ENCODE measurements around the gene COX6B2. TPM values are rescaled to one million over a fixed set of nuclear protein-coding genes. Genes with fewer than 3 reads are reported as not detected.

COX6B2 gene
- total RNA-seq, 2 experiments from 2014 or later, result 0.14 to 0.30 TPM

GRCh38 chr19:55315956-55316525, 38.5 kb downstream of the COX6B2 start:
- H3K27ac Mint-ChIP-seq, result no peak overlapping the region
- intact Hi-C loops (cut with DNase I, micrococcal nuclease), result no loop called here
- no peaks in the 10 kb centered on the region for H3K27me3 Mint-ChIP-seq
- H3K36me3 Mint-ChIP-seq (ENCODE audit: low read depth), result no peaks in the 10 kb centered on the region
- H3K9me3 Mint-ChIP-seq (ENCODE audit: low read depth), result no peaks in the 10 kb centered on the region
- no peak overlapping the region for H3K4me3 Mint-ChIP-seq
- ChIA-PET CTCF (interaction anchor here (0.6 kb wide), 1 partner anchor 137 kb away, joined by 4 read pairs; no protein-coding TSS in a partner anchor), POLR2A (no interaction called here)
- H3K4me1 Mint-ChIP-seq, result no peaks in the 10 kb centered on the region
- DNase-seq (no peak), ATAC-seq (no peak)

DNA sequence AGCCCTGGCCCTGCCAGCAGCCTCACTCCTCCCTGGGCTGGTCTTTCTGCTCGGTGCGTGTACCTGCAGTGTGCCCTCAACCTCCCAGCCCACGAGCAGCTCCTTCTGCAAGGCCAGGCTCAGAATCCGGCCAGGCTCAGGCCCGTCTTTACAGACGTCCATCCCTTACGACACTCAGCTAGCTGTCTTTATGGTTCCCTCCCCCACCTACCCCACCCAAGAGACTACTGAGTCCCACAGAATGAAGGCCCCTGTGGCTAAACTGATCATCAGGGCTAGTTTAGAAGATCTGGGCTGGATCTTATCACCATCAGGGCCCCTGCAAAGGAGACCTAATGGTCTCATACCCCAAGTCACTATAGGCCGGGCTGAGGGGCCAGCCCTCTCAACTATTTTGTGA, 40.1 kb downstream of the COX6B2 start:
- Mint-ChIP-seq H3K4me1 (no peaks in the 10 kb centered on the region), H3K27me3 (no peaks in the 10 kb centered on the region), H3K4me3 (no peak overlapping the region), H3K36me3 (ENCODE audit: low read depth) (no peaks in the 10 kb centered on the region), H3K9me3 (ENCODE audit: low read depth) (no peaks in the 10 kb centered on the region), H3K27ac (no peak overlapping the region)
- no peak for ATAC-seq
- POLR2A ChIA-PET, result no interaction called here
- DNase-seq, result no peak
- CTCF ChIA-PET, result no interaction called here
- intact Hi-C loops (cut with DNase I, micrococcal nuclease), result no loop called here

DNA sequence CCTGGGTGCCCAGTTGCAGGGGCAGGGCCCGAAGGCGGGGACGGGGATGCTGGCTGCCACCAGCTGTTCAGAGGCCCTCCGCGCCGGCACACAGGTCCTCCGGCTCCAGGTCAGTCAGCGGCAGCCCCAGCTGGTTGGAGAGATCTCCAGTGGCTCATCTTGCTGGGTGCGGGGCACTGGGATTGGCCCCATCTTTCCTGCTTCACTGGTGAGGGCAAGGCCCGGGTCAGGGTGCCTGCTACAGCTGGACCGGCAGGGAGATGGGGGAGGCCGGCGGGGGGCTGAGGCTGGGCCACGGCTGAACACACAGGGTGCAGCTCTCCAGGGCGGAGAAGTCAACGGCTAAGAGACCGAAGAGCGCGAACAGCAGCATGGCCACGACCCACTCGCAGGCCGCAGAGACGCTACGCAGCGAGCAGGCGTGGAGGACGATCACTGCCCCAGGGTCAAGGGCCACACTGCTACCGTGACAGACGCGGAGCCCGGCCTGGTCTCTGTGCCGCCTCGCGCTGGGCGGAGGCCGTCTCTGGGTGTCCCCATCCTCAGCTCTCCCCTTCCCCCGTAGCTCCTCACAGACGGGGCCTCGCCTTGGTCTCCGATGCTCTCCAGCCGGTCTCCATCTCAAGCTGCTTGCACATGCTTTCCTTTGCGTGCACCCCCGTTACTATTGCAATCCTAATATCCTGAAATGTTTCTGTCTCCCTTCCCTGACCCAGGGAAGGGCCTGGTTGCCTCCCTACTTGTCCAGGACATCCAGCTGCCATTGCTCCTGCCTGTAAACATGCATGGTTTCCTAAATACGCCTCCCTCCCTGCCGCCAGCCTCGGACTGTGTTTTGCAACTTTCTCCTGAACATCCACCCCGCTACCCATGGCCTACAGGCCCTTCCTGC, 41.7 kb downstream of the COX6B2 start:
- ATAC-seq (no peak), DNase-seq (no peak)
- ChIA-PET POLR2A (no interaction called here), CTCF (no interaction called here)
- intact Hi-C loops (cut with DNase I, micrococcal nuclease), result no loop called here
- H3K27ac Mint-ChIP-seq, result no peak overlapping the region
- H3K9me3 Mint-ChIP-seq (ENCODE audit: low read depth), result no peaks in the 10 kb centered on the region
- no peaks in the 10 kb centered on the region for H3K36me3 Mint-ChIP-seq (ENCODE audit: low read depth)
- no peaks in the 10 kb centered on the region for H3K4me1 Mint-ChIP-seq
- no peak overlapping the region for H3K4me3 Mint-ChIP-seq
- H3K27me3 Mint-ChIP-seq, result no peaks in the 10 kb centered on the region

- no peaks in the 10 kb centered on the region for H3K27me3 Mint-ChIP-seq
- no peak for DNase-seq
- no peak overlapping the region for H3K27ac Mint-ChIP-seq
- H3K4me1 Mint-ChIP-seq, result no peaks in the 10 kb centered on the region
- H3K36me3 Mint-ChIP-seq (ENCODE audit: low read depth), result no peaks in the 10 kb centered on the region
- H3K9me3 Mint-ChIP-seq (ENCODE audit: low read depth), result no peaks in the 10 kb centered on the region
- H3K4me3 Mint-ChIP-seq, result no peak overlapping the region
- CTCF ChIA-PET, result no interaction called here
- POLR2A ChIA-PET, result no interaction called here
- intact Hi-C loops (cut with DNase I, micrococcal nuclease), result no loop called here
- ATAC-seq, result no peak
Observed at GRCh38 chr19:55311797-55312196, 42.7 kb downstream of the COX6B2 start.

- ATAC-seq (no peak), DNase-seq (no peak)
- intact Hi-C loops (cut with DNase I, micrococcal nuclease), result no loop called here
- CTCF ChIA-PET, result no interaction called here
- Mint-ChIP-seq H3K27me3 (no peaks in the 10 kb centered on the region), H3K36me3 (ENCODE audit: low read depth) (no peaks in the 10 kb centered on the region), H3K4me1 (no peaks in the 10 kb centered on the region), H3K27ac (no peak overlapping the region), H3K9me3 (ENCODE audit: low read depth) (no peaks in the 10 kb centered on the region), H3K4me3 (no peak overlapping the region)
- POLR2A ChIA-PET, result no interaction called here
Observed at GRCh38 chr19:55311397-55311796, 43.1 kb downstream of the COX6B2 start.

- CTCF ChIA-PET, result interaction anchor here (0.7 kb wide), 1 partner anchor 9 kb away, joined by 3 read pairs; no protein-coding TSS in a partner anchor
- no peaks in the 10 kb centered on the region for H3K9me3 Mint-ChIP-seq (ENCODE audit: low read depth)
- H3K4me1 Mint-ChIP-seq, result no peaks in the 10 kb centered on the region
- ATAC-seq (no peak), DNase-seq (no peak)
- H3K36me3 Mint-ChIP-seq (ENCODE audit: low read depth), result no peaks in the 10 kb centered on the region
- POLR2A ChIA-PET, result no interaction called here
- H3K27ac Mint-ChIP-seq, result no peak overlapping the region
- no peaks in the 10 kb centered on the region for H3K27me3 Mint-ChIP-seq
- intact Hi-C loops (cut with DNase I, micrococcal nuclease), result no loop called here
- H3K4me3 Mint-ChIP-seq, result no peak overlapping the region
Observed at GRCh38 chr19:55310498-55310897, 44.0 kb downstream of the COX6B2 start.

GRCh38 chr19:55309448-55309847, 45.1 kb downstream of the COX6B2 start:
- Mint-ChIP-seq H3K27me3 (no peaks in the 10 kb centered on the region), H3K27ac (no peak overlapping the region), H3K4me3 (no peak overlapping the region), H3K9me3 (ENCODE audit: low read depth) (no peaks in the 10 kb centered on the region), H3K4me1 (no peaks in the 10 kb centered on the region), H3K36me3 (ENCODE audit: low read depth) (no peaks in the 10 kb centered on the region)
- ATAC-seq (no peak), DNase-seq (no peak)
- ChIA-PET POLR2A (no interaction called here), CTCF (interaction anchor here (0.6 kb wide), 1 partner anchor 479 kb away, joined by 3 read pairs; no protein-coding TSS in a partner anchor)
- intact Hi-C loops (cut with DNase I, micrococcal nuclease), result no loop called here

GRCh38 chr19:55308281-55308680, 46.2 kb downstream of the COX6B2 start:
- POLR2A ChIA-PET, result no interaction called here
- H3K27ac Mint-ChIP-seq, result no peak overlapping the region
- H3K36me3 Mint-ChIP-seq (ENCODE audit: low read depth), result no peaks in the 10 kb centered on the region
- H3K4me1 Mint-ChIP-seq, result no peaks in the 10 kb centered on the region
- intact Hi-C loops (cut with DNase I, micrococcal nuclease), result no loop called here
- ATAC-seq (no peak), DNase-seq (no peak)
- no peaks in the 10 kb centered on the region for H3K9me3 Mint-ChIP-seq (ENCODE audit: low read depth)
- H3K27me3 Mint-ChIP-seq, result no peaks in the 10 kb centered on the region
- H3K4me3 Mint-ChIP-seq, result no peak overlapping the region
- CTCF ChIA-PET, result no interaction called here

DNA sequence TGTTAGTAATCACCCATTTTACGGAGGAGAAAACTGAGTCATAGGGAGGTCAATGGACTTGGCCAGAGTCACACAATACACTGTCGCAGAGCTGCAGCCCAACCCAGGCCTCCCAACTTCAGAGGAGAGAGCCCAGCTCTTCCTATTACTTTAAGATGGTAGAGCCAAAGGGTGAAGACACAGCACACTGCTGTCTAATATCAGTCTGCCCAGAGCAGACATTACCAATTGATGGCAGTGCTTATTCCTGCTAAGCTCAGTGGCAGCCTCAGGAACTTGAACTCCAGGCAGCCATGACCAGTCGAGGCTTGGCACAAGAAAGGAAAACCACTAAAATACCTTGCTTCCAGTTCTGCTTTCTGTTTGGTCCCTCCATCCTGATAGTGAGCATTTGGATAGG, 47.8 kb downstream of the COX6B2 start:
- H3K4me1 Mint-ChIP-seq, result peaks cover 2% of the 10 kb centered on the region
- CTCF ChIA-PET, result interaction anchor here (0.7 kb wide), 1 partner anchor 70 kb away, joined by 3 read pairs; the partner anchor contains the start of gene TMEM190
- H3K9me3 Mint-ChIP-seq (ENCODE audit: low read depth), result no peaks in the 10 kb centered on the region
- POLR2A ChIA-PET, result no interaction called here
- H3K36me3 Mint-ChIP-seq (ENCODE audit: low read depth), result no peaks in the 10 kb centered on the region
- DNase-seq (no peak), ATAC-seq (no peak)
- no peaks in the 10 kb centered on the region for H3K27me3 Mint-ChIP-seq
- H3K4me3 Mint-ChIP-seq, result no peak overlapping the region
- no peak overlapping the region for H3K27ac Mint-ChIP-seq
- intact Hi-C loops (cut with DNase I, micrococcal nuclease), result no loop called here

GRCh38 chr19:55305983-55306562, 48.4 kb downstream of the COX6B2 start:
- Mint-ChIP-seq H3K27ac (no peak overlapping the region), H3K4me1 (peaks cover 6% of the 10 kb centered on the region), H3K27me3 (no peaks in the 10 kb centered on the region), H3K4me3 (no peak overlapping the region), H3K9me3 (ENCODE audit: low read depth) (no peaks in the 10 kb centered on the region), H3K36me3 (ENCODE audit: low read depth) (no peaks in the 10 kb centered on the region)
- intact Hi-C loops (cut with DNase I, micrococcal nuclease), result no loop called here
- ChIA-PET CTCF (interaction anchor here (0.5 to 0.7 kb wide), 2 partner anchors 15 to 70 kb away, joined by 3 read pairs; partner anchors contain the start of gene TMEM190), POLR2A (no interaction called here)
- DNase-seq (no peak), ATAC-seq (no peak)

GRCh38 chr19:55305491-55305890, 49.0 kb downstream of the COX6B2 start:
- Mint-ChIP-seq H3K27ac (no peak overlapping the region), H3K9me3 (ENCODE audit: low read depth) (no peaks in the 10 kb centered on the region), H3K4me3 (no peak overlapping the region), H3K4me1 (peaks cover 6% of the 10 kb centered on the region), H3K27me3 (no peaks in the 10 kb centered on the region), H3K36me3 (ENCODE audit: low read depth) (no peaks in the 10 kb centered on the region)
- DNase-seq (peak; percentile 75), ATAC-seq (peak; percentile 71)
- POLR2A ChIA-PET, result no interaction called here
- intact Hi-C loops (cut with DNase I, micrococcal nuclease), result no loop called here
- CTCF ChIA-PET, result interaction anchor here (0.5 kb wide), 1 partner anchor 14 kb away, joined by 3 read pairs; no protein-coding TSS in a partner anchor

GRCh38 chr19:55304980-55305379, 49.5 kb downstream of the COX6B2 start:
- POLR2A ChIA-PET, result no interaction called here
- CTCF ChIA-PET, result no interaction called here
- H3K36me3 Mint-ChIP-seq (ENCODE audit: low read depth), result no peaks in the 10 kb centered on the region
- DNase-seq (no peak), ATAC-seq (no peak)
- no peaks in the 10 kb centered on the region for H3K9me3 Mint-ChIP-seq (ENCODE audit: low read depth)
- H3K27ac Mint-ChIP-seq, result no peak overlapping the region
- no peak overlapping the region for H3K4me3 Mint-ChIP-seq
- peaks cover 6% of the 10 kb centered on the region for H3K4me1 Mint-ChIP-seq
- intact Hi-C loops (cut with DNase I, micrococcal nuclease), result loop anchor here in 1 of 2 experiments (5.0 kb wide), 2 partner anchors 32 to 82 kb away; partner anchors contain the start of genes KMT5C and RPL28
- no peaks in the 10 kb centered on the region for H3K27me3 Mint-ChIP-seq
